Cardiac atrium fibroblast (primary cell): ENCODE data around the gene RGSL1. TPM values are rescaled to one million over a fixed set of nuclear protein-coding genes. Genes with fewer than 3 reads are reported as not detected.

Experiments
- total RNA-seq: library from RNA; depleted of rRNA; stranded (reverse); fragments of >200 nt; gene quantifications from 2 replicates; pipeline ENCODE4 v1.2.3, GENCODE V29; 2015

RGSL1 gene
- total RNA-seq: not detected in 2 replicates

DNA sequence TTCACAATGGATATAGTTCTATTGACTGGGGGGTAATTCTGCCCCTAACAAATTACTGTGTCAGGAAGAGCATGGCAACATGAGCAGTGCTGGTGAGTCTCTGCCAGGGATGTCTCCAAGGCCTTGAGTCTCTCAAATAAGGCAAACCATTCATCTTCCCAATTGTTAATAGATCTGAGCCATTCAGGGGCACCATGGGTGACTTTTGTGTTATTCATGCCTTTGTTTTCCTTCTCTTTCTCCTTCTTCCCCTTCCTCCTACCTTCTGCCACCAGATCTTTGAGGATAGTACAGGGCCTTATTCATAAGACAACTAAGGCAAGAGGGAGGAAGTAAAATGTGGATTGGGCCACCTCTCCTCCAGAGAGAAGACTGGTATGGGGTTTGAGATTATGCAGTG, at the start of gene RGSL1:
TSS of gene RGSL1 (plus strand) at position 60 of the 400 bp plus-strand sequence. CDS start at position 80, 20 bp downstream.

DNA sequence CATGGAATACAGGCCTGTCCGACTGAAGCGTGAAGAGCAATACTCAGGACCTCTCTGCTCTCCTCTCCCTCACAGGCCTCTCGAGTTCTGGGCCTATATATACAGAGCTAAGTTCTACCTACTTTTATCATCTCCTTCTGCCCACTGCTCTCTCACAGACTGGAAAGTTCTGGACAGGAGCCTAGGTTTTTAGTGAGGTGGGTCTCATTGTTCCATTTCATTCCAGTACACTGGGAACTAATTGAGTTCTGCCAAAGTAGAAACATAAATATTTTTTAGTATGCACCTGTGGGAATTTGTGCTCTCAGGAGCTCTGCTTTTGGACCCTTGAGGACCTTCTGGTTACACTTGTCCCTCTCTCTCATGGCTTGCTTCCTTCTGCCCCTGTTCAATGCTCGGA, 49.4 kb upstream of the RGSL1 start, which contains the start of gene TEDDM1:
TSS of gene TEDDM1 (minus strand) at position 101 of the 400 bp plus-strand sequence. CDS start 182 bp downstream, outside the sequence.

DNA sequence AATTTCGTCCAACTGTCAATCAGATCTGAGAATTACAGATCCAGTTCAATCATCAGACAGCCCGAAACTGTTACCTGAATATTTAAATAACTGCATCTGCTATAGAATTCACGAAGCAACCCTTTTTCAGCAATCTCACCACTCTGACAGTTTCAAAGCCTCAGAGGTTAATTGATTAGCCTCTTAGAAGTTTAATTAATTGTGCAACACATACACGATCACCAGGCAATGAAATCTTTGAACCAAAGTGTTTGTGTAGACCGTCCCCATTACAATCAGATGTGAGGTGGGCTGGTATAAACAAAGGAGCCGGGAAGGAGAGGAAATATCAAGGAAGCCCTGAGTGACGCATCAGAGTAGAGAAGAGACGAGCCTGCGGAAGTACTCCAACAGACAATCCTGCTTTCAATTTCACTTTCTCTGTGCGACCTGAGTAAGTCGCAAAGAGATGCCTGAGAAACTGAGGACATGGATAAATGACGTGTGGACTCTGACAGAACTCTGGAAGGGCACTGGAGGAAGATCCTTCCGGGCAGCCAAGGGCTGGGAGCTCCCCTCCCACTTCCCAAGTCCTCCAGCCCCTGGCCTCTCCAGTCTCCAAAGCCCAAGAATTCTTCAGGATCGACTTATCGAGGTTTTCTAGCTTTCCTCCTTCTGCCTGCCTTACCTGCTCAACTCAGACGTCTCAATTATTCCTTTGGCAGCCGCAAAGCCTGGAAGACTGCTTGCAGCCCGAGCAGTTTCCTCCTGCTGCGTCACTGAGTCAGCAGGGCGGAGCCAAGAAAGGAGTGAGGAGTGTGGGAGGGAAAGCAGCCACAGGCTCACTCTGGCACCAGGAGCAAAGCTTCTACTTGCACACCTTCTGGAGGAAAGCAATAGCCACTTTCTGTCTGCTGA, 138.8 kb downstream of the RGSL1 start, which contains the start of gene RNASEL:
TSS of gene RNASEL (minus strand) at position 757 of the 897 bp plus-strand sequence. CDS start 2,450 bp downstream, outside the sequence.

DNA sequence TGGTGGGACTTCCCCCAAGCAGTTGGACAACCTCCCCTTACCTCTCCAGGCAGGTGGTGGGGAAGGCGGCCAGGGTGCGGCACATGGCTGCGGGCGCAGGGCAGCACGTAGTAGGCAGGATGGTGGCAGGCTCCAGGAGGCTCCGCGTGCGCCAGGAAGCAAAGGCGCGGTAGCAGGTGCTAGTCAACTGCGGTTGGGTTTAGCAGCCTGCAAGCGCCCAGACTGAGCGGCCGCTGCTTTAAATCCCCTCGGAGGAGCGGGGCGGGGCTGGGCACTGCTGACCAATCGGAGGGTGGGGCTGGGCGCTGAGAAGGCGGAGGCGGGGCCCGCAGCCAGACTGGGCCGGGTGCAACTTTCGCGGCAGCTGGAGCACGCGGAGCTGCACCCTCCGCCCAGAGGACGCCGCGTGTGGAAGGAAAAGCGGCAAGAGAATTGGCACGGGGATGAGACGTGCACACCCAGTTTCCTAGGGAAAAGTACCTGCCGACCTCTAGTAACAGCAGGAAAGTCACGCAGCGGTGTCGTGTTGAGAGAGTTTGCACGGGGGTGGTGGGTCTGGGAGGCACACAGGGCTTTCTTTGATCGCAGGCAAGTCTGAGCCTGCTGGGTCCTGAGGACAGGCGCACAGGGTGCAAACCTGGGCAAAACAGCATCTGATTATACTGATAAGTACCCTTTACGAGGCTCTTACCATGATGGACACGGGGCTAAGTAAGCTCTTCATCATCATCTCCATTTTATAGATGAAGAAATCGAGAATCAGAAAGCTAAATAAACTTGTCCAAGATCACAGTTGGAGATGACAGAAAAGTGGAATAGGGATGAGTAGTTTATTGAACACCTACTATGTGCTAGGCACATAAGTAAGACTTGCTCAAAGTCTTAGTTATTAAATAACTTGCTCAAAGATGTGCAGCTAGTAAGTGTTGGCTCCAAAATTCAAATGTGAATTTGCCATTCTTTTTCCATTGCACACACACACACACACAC, 154.5 kb downstream of the RGSL1 start, which contains the start of gene RGS16:
TSS of gene RGS16 (minus strand) at position 215 of the 990 bp plus-strand sequence. CDS start at position 85, 130 bp downstream.

Other genes with a start within 250 kb of the RGSL1 start
- 129 and 136 TPM in 2 replicates for gene GLUL, start 58.4 kb upstream of the RGSL1 start, total RNA-seq
- gene TEDDM1, start 49.5 kb upstream of the RGSL1 start, total RNA-seq: not detected in 2 replicates
- gene RNASEL, start 139.1 kb downstream of the RGSL1 start, total RNA-seq: 9.9 and 12.2 TPM in 2 replicates
- gene RGS16, start 154.2 kb downstream of the RGSL1 start, total RNA-seq: 0.16 and 0.18 TPM in 2 replicates
- gene RGS8, start 234.4 kb downstream of the RGSL1 start, total RNA-seq: not detected in 2 replicates